Peyer's patch (tissue), 4 donors: Measurements from ENCODE around the gene ARMH2. TPM values are rescaled to one million over a fixed set of nuclear protein-coding genes. Genes with fewer than 3 reads are reported as not detected.

Experiments
- DNase-seq, 3 donors: peaks; one replicate each; pipeline ENCODE4 v3.0.0-alpha.2; 2017 to 2019
- H3K27ac ChIP-seq, 4 donors: fragments of 200-600 bp; sonication (generic); one replicate each; pipeline ENCODE4 v1.5.1; 2016 to 2019
- H3K27me3 ChIP-seq, 2 donors: fragments of 200-600 bp; sonication (generic); one replicate each; pipeline ENCODE4 v1.5.1; 2019
- H3K36me3 ChIP-seq, 3 donors: fragments of 200-600 bp; sonication (generic); one replicate each; pipeline ENCODE4 v1.5.1; 2016 to 2019
- H3K4me1 ChIP-seq, 4 donors: fragments of 200-600 bp; sonication (generic); one replicate each; pipeline ENCODE4 v1.5.1; 2016 to 2019
- H3K4me3 ChIP-seq, 4 donors: fragments of 200-600 bp; sonication (generic); 1 replicate in 3 of 4; 2 replicates in 1 of 4; pipeline ENCODE4 v1.5.1; 2016 to 2019; ENCODE audit warnings: mild to moderate bottlenecking in 1 of 4
- H3K9me3 ChIP-seq, 4 donors: fragments of 200-600 bp; sonication (generic); one replicate each; pipeline ENCODE4 v1.5.1; 2016 to 2019; ENCODE audit warnings: mild to moderate bottlenecking in 1 of 4
- CTCF ChIP-seq, 6 experiments: fragments of 450-650 bp in 4 of 6; fragments of 200-600 bp in 2 of 6; sonication (generic) in 1 of 6; IDR thresholded peaks; one replicate each; pipeline ENCODE4 v1.5.1; 2017 to 2019; ENCODE audit warnings: antibody characterized with exemption in 6 of 6, mild to moderate bottlenecking in 3 of 6, moderate library complexity in 1 of 6
- POLR2A ChIP-seq, 2 donors: fragments of 450-650 bp; IDR thresholded peaks; one replicate each; pipeline ENCODE4 v1.5.1; 2017; ENCODE audit warnings: antibody characterized with exemption in 2 of 2, mild to moderate bottlenecking in 2 of 2, moderate library complexity in 2 of 2
- total RNA-seq, 4 donors: library from RNA; depleted of rRNA; stranded (reverse); fragments of >200 nt; gene quantifications; one replicate each; pipeline ENCODE4 v1.1.0, GENCODE V29; 2016

Gene ARMH2
- total RNA-seq, 4 donors from 2014 or later, result not detected

- Histone ChIP-seq H3K4me3 (no peak overlapping the region), H3K27me3 (no peaks in the 10 kb centered on the region), H3K4me1 (no peaks in the 10 kb centered on the region), H3K27ac (no peak overlapping the region), H3K9me3 (no peaks in the 10 kb centered on the region), H3K36me3 (no peaks in the 10 kb centered on the region)
- no peak for TF ChIP-seq CTCF (IDR thresholded peaks at IDR 0.05)
- TF ChIP-seq POLR2A (IDR thresholded peaks at IDR 0.05), result no peak
- no peak for DNase-seq
These were observed 45.3 kb upstream of the ARMH2 start for GRCh38 chr6:24844061-24844460.

DNA sequence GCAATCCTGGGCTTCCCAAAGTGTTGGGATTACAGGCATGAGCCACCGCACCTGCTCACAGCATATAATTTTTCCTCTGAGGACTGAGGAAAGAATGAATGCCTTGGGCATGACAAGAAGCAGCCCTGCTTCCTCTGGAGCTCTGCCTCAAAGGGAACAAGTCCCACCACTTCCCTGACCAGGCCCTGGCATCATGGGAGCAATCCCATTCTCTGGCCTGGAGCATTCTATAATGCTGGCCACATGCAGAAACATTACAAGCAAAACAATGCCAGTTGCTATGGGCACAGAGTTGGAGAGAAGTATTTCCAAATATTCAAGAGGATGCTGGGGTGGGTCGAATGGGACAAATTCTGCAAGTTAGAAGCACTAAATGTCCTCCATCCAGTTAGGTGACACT lies 41.5 kb upstream of the ARMH2 start:
- Histone ChIP-seq H3K9me3 (no peaks in the 10 kb centered on the region), H3K4me3 (no peak overlapping the region), H3K4me1 (no peaks in the 10 kb centered on the region), H3K36me3 (no peaks in the 10 kb centered on the region), H3K27me3 (no peaks in the 10 kb centered on the region), H3K27ac (no peak overlapping the region)
- no peak for DNase-seq
- TF ChIP-seq CTCF (IDR thresholded peaks at IDR 0.05) (no peak), POLR2A (IDR thresholded peaks at IDR 0.05) (no peak)

- H3K36me3 ChIP-seq, result no peaks in the 10 kb centered on the region
- no peak overlapping the region for H3K27ac ChIP-seq
- no peaks in the 10 kb centered on the region for H3K4me1 ChIP-seq
- no peaks in the 10 kb centered on the region for H3K9me3 ChIP-seq
- no peak for DNase-seq
- H3K4me3 ChIP-seq, result no peak overlapping the region
- H3K27me3 ChIP-seq, result no peaks in the 10 kb centered on the region
- no peak for TF ChIP-seq CTCF (IDR thresholded peaks at IDR 0.05)
- TF ChIP-seq POLR2A (IDR thresholded peaks at IDR 0.05), result no peak
These were observed 40.3 kb upstream of the ARMH2 start for GRCh38 chr6:24838994-24839393.

DNA sequence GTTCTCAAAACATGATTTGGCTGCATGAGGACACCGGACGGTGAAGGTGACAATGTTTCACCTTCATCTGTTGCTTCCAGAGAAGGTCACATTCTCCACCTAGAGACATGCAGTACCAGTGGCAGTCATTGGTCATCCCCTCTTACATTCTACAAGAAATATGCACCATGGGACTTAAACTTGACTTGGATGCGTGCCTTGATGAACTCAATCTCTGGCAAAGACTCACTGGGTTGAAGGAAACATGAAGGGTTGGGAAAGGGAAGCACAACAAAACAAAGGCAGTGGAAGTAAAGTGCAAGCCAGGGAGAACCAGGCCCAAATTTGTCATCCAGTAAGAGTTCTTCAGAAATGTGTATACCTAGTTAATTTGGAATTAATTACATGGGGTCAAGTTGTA lies 39.4 kb upstream of the ARMH2 start:
- no peak overlapping the region for H3K27ac ChIP-seq
- no peaks in the 10 kb centered on the region for H3K36me3 ChIP-seq
- H3K9me3 ChIP-seq, result no peaks in the 10 kb centered on the region
- DNase-seq, result no peak
- no peaks in the 10 kb centered on the region for H3K27me3 ChIP-seq
- TF ChIP-seq POLR2A (IDR thresholded peaks at IDR 0.05), result no peak
- no peak for TF ChIP-seq CTCF (IDR thresholded peaks at IDR 0.05)
- no peaks in the 10 kb centered on the region for H3K4me1 ChIP-seq
- no peak overlapping the region for H3K4me3 ChIP-seq

DNA sequence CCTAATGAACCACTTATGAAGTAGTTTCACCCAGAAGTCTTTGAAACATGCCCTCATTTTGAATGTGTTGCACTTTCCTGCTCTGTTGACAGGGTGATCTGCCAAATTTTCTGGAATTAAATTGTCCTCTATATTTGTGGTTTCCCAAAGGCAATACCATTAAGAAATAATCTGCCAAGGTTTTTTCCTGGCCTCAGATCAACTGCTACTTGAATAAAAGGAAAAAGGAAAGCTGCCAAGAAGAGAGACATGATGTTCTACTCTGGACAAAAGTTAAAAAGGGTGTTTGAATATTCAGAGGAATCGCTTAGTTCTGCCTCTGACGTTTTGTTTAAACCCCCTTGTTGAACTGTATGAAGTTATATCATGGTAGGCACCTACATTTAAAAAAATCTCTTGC lies 37.4 kb upstream of the ARMH2 start:
- no peaks in the 10 kb centered on the region for H3K9me3 ChIP-seq
- no peaks in the 10 kb centered on the region for H3K4me1 ChIP-seq
- no peaks in the 10 kb centered on the region for H3K36me3 ChIP-seq
- TF ChIP-seq CTCF (IDR thresholded peaks at IDR 0.05) (no peak), POLR2A (IDR thresholded peaks at IDR 0.05) (no peak)
- H3K27ac ChIP-seq, result no peak overlapping the region
- no peak for DNase-seq
- no peak overlapping the region for H3K4me3 ChIP-seq
- H3K27me3 ChIP-seq, result no peaks in the 10 kb centered on the region

DNA sequence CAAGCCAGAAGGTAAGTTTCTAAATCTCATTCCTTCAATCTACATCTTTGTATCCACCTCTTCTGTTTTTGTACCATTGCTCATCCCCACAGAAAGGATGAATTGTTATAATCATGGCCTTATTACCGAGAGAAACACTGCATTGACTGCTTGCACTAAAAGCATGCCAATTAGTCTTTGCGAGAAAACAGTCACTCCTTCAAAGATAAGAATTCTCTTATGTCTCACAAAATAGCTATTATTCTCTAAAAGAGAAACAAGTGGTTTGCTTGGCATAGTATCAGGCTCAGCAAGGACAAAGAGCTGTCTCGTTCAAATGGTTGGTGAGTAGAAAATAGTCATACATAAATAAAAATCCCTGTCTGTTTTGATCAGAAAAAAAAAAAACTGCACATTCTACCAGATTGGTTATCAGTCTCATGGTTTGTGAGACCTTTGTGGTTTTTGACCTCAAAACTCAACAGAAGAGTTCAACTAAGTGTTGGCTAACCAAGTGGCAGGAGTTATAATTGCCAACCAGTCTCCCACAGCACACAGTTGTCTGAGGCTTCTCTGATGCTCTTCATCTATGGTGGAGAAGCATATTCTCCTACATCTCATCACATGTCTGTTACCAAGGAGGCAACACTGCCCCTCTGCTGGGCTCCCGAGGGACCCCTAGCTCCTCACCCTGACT lies 35.1 kb upstream of the ARMH2 start:
- DNase-seq, result no peak

More for the DNA sequence above, 35.1 kb upstream of the ARMH2 start:
- no peak for TF ChIP-seq CTCF (IDR thresholded peaks at IDR 0.05)
- no peak for TF ChIP-seq POLR2A (IDR thresholded peaks at IDR 0.05)
- Histone ChIP-seq H3K4me1 (no peaks in the 10 kb centered on the region), H3K27ac (no peak overlapping the region), H3K36me3 (no peaks in the 10 kb centered on the region), H3K27me3 (no peaks in the 10 kb centered on the region), H3K9me3 (no peaks in the 10 kb centered on the region), H3K4me3 (no peak overlapping the region)
